Endodermal cell (in vitro differentiated cells): ENCODE data around the gene RRAGC. TPM values are rescaled to one million over a fixed set of nuclear protein-coding genes. Genes with fewer than 3 reads are reported as not detected.

Source experiments
- DNase-seq: peaks from one replicate; pipeline ENCODE4 v3.0.0-alpha.2; 2017
- H3K27ac ChIP-seq: 2 replicates; pipeline ENCODE4 v1.5.1; 2013; ENCODE audit warnings: mild to moderate bottlenecking, low read depth, low read length, moderate library complexity
- H3K27me3 ChIP-seq: 2 replicates; pipeline ENCODE4 v1.6.1; 2013; ENCODE audit warnings: mild to moderate bottlenecking, low read length, moderate library complexity; ENCODE audit not compliant: insufficient read depth, control insufficient read depth, poor library complexity, severe bottlenecking
- H3K36me3 ChIP-seq: 2 replicates; pipeline ENCODE4 v1.7.0; 2013; ENCODE audit warnings: mild to moderate bottlenecking, low read length, moderate library complexity; ENCODE audit not compliant: control insufficient read depth, insufficient read depth
- H3K4me1 ChIP-seq: one replicate; pipeline ENCODE4 v1.7.0; 2013; ENCODE audit warnings: low read length; ENCODE audit not compliant: control insufficient read depth, insufficient read depth
- H3K4me3 ChIP-seq: 2 replicates; pipeline ENCODE4 v1.5.1; 2013; ENCODE audit warnings: mild to moderate bottlenecking, low read length, moderate library complexity
- H3K9ac ChIP-seq: 2 replicates; pipeline ENCODE4 v1.6.1; 2013; ENCODE audit warnings: mild to moderate bottlenecking, low read length, moderate library complexity; ENCODE audit not compliant: poor library complexity, severe bottlenecking; ENCODE audit errors: extremely low read depth
- H3K9me3 ChIP-seq: 2 replicates; pipeline ENCODE4 v1.6.1; 2013; ENCODE audit warnings: mild to moderate bottlenecking, low read length, moderate library complexity; ENCODE audit not compliant: control insufficient read depth
- H3K27ac Mint-ChIP-seq: 2 replicates; pipeline ENCODE4 v1.8.0; 2020; ENCODE audit warnings: mixed read lengths
- H3K27me3 Mint-ChIP-seq: 2 replicates; pipeline ENCODE4 v1.8.0; 2021; ENCODE audit warnings: mild to moderate bottlenecking, mixed read lengths; ENCODE audit not compliant: insufficient read depth
- H3K36me3 Mint-ChIP-seq: 2 replicates; pipeline ENCODE4 v1.8.0; 2020; ENCODE audit warnings: low read depth, mixed read lengths
- H3K4me1 Mint-ChIP-seq: 2 replicates; pipeline ENCODE4 v1.8.0; 2020; ENCODE audit warnings: mixed read lengths
- H3K4me3 Mint-ChIP-seq: 2 replicates; pipeline ENCODE4 v1.8.0; 2020; ENCODE audit warnings: mild to moderate bottlenecking, moderate library complexity, mixed read lengths
- H3K9me3 Mint-ChIP-seq: 2 replicates; pipeline ENCODE4 v1.8.0; 2020; ENCODE audit warnings: mild to moderate bottlenecking, mixed read lengths
- WGBS, 2 experiments: methylation state at CpG; one replicate each; pipeline versions ENCODE4 v1.1.5 to v1.1.7; 2013; ENCODE audit warnings: missing lambda C conversion rate in 2 of 2, mixed read lengths in 1 of 2; ENCODE audit not compliant: insufficient coverage in 1 of 2, insufficient read length in 1 of 2; 5-methylcytosine and 5-hydroxymethylcytosine counted together
- total RNA-seq, 2 donors: library from RNA; stranded (reverse); fragmentation: NEBNext Ultra II Directional in 1 of 2; extraction: Animal tissue kit (Norgen Biotek cat#: 25700) in 1 of 2; gene quantifications; 2 replicates in 1 of 2; 3 replicates in 1 of 2; pipeline ENCODE4 v1.2.1, GENCODE V29; 2021
- TF ChIP-seq, protein P1 (sequence below): fragments of 200-600 bp; sonication (generic); conservative IDR thresholded peaks from 2 replicates; pipeline ENCODE4 v1.5.0; 2021; ENCODE audit warnings: antibody characterized with exemption, mild to moderate bottlenecking

The RRAGC gene
- total RNA-seq, 2 donors from 2014 or later: 23.0 to 33.2 TPM

DNA sequence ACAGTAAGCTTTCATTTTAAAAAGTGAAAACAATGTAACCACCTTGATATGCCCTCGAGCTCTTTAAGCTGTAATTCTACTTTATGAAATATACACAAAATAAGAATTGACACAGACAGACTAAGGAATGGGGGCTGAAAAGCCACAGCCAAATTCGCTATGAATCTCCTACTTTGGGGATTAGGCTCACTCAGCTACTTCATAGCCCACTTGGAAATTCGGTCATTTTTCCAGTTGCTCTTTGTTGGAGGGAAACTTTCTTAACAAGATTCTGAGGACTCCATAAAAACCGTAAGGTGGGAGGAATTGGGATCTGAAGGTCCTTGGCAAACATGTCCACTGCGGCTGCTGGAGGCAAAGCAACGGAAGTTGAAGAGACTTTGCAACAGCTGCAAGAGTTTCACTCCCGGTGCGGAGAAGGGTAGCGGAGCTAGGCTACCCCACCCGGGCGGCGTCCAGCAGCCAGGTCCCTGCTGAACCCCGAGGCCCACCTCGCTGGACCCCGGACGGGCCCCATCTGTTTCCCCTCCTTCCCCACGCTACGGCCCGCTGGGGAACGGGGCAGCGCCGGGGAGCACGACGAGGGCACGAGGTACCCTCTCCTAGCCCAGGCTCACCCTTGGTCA lies 12.9 kb upstream of the RRAGC start:
- 8 to 17% methylated on average over 6 to 25 of the region's 25 CpGs for WGBS, 2 experiments
- H3K4me1 ChIP-seq: no peaks in the 10 kb centered on the region
- H3K4me3 ChIP-seq: peak overlapping the region; percentile 94
- Mint-ChIP-seq H3K27ac (no peak overlapping the region), H3K4me3 (peak overlapping the region; percentile 82), H3K4me1 (peaks cover 17% of the 10 kb centered on the region), H3K27me3 (no peaks in the 10 kb centered on the region), H3K9me3 (no peaks in the 10 kb centered on the region), H3K36me3 (peaks cover 11% of the 10 kb centered on the region)
- DNase-seq: no peak
- TF ChIP-seq, protein P1, sequence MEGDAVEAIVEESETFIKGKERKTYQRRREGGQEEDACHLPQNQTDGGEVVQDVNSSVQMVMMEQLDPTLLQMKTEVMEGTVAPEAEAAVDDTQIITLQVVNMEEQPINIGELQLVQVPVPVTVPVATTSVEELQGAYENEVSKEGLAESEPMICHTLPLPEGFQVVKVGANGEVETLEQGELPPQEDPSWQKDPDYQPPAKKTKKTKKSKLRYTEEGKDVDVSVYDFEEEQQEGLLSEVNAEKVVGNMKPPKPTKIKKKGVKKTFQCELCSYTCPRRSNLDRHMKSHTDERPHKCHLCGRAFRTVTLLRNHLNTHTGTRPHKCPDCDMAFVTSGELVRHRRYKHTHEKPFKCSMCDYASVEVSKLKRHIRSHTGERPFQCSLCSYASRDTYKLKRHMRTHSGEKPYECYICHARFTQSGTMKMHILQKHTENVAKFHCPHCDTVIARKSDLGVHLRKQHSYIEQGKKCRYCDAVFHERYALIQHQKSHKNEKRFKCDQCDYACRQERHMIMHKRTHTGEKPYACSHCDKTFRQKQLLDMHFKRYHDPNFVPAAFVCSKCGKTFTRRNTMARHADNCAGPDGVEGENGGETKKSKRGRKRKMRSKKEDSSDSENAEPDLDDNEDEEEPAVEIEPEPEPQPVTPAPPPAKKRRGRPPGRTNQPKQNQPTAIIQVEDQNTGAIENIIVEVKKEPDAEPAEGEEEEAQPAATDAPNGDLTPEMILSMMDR: no peak
- H3K9ac ChIP-seq: peak overlapping the region; percentile 51
- no peaks in the 10 kb centered on the region for H3K9me3 ChIP-seq
- no peaks in the 10 kb centered on the region for H3K27me3 ChIP-seq
- no peak overlapping the region for H3K27ac ChIP-seq
- no peaks in the 10 kb centered on the region for H3K36me3 ChIP-seq

DNA sequence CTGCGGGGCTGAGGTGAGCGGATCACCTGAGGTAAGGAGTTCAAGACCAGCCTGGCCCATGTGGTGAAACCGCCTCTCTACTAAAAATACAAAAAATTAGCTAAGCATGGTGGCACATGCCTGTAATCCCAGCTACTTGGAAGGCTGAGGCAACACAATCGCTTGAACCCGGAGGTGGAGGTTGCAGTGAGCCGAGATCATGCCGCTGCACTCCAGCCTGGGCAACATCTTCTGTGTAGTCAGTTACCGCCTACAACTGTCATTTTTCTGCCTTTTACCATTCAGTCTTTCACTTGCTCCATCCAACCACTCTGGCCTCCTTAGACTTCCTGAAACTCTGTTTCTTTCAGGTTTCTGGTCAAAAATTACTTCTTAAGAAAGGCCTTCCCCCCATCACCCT lies 11.4 kb upstream of the RRAGC start:
- no peak overlapping the region for H3K4me3 Mint-ChIP-seq
- no peaks in the 10 kb centered on the region for H3K9me3 Mint-ChIP-seq

DNA sequence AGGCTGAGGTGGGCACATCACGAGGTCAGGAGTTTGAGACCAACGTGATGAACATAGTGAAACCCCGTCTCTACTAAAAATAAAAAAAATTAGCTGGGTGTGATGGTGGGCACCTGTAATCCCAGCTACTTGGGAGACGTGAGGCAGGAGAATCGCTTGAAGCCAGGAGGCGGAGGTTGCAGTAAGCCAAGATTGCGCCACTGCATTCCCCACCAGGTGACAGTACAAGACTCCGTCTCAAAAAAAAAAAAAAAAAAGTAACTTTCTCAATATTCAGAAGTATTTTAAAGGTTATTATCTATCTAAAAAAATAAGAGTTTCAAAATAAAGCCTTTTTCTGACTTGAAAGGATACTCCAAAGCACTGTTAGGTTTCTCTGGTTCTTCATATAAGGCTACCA lies 7.6 kb upstream of the RRAGC start:
- DNase-seq: no peak
- H3K36me3 ChIP-seq: peaks cover 19% of the 10 kb centered on the region
- H3K9me3 ChIP-seq: no peaks in the 10 kb centered on the region
- no peaks in the 10 kb centered on the region for H3K27me3 ChIP-seq
- H3K4me3 Mint-ChIP-seq: no peak overlapping the region
- peaks cover 23% of the 10 kb centered on the region for H3K36me3 Mint-ChIP-seq
- no peak overlapping the region for H3K27ac ChIP-seq
- H3K4me1 Mint-ChIP-seq: peaks cover 9% of the 10 kb centered on the region
- H3K4me1 ChIP-seq: no peaks in the 10 kb centered on the region
- no peak overlapping the region for H3K27ac Mint-ChIP-seq
- TF ChIP-seq, protein P1: no peak
- no peaks in the 10 kb centered on the region for H3K27me3 Mint-ChIP-seq
- H3K9ac ChIP-seq: no peak overlapping the region
- no peaks in the 10 kb centered on the region for H3K9me3 Mint-ChIP-seq
- 92 to 98% methylated on average over 4 to 7 of the region's 8 CpGs for WGBS, 2 experiments
- no peak overlapping the region for H3K4me3 ChIP-seq

More for the DNA sequence above, 11.4 kb upstream of the RRAGC start:
- TF ChIP-seq, protein P1: no peak
- no peaks in the 10 kb centered on the region for H3K27me3 ChIP-seq
- no peaks in the 10 kb centered on the region for H3K9me3 ChIP-seq
- H3K27ac ChIP-seq: no peak overlapping the region
- H3K4me1 Mint-ChIP-seq: peaks cover 17% of the 10 kb centered on the region
- no peaks in the 10 kb centered on the region for H3K4me1 ChIP-seq
- H3K27me3 Mint-ChIP-seq: no peaks in the 10 kb centered on the region
- no peak overlapping the region for H3K27ac Mint-ChIP-seq
- no peak for DNase-seq
- WGBS, 2 experiments: 94 to 96% methylated on average over 8 of the region's 8 CpGs
- no peak overlapping the region for H3K9ac ChIP-seq
- H3K36me3 Mint-ChIP-seq: peaks cover 14% of the 10 kb centered on the region
- H3K36me3 ChIP-seq: no peaks in the 10 kb centered on the region
- H3K4me3 ChIP-seq: no peak overlapping the region
